KMS-11 (cell line): ENCODE measurements around the gene IFT80.

Experiments
- H2AFZ ChIP-seq: fragments of 200-600 bp; sonication (generic); 2 replicates; pipeline ENCODE4 v1.6.1; 2016; ENCODE audit warnings: antibody characterized with exemption, mixed run types, low read depth
- H3K27ac ChIP-seq: fragments of 200-600 bp; sonication (generic); 2 replicates; pipeline ENCODE4 v1.6.1; 2016; ENCODE audit warnings: mild to moderate bottlenecking, mixed run types
- H3K27me3 ChIP-seq: fragments of 200-600 bp; sonication (generic); 2 replicates; pipeline ENCODE4 v1.6.1; 2017; ENCODE audit warnings: mild to moderate bottlenecking, low read depth, mixed run types, moderate library complexity; ENCODE audit not compliant: insufficient read depth
- H3K36me3 ChIP-seq: fragments of 200-600 bp; sonication (generic); 2 replicates; pipeline ENCODE4 v1.6.1; 2017; ENCODE audit warnings: mild to moderate bottlenecking, mixed run types; ENCODE audit not compliant: insufficient read depth
- H3K4me1 ChIP-seq: fragments of 200-600 bp; sonication (generic); 2 replicates; pipeline ENCODE4 v1.6.1; 2016; ENCODE audit warnings: mild to moderate bottlenecking, low read depth, mixed run types; ENCODE audit not compliant: poor library complexity, severe bottlenecking
- H3K4me2 ChIP-seq: fragments of 200-600 bp; sonication (generic); 2 replicates; pipeline ENCODE4 v1.7.0; 2016; ENCODE audit warnings: mild to moderate bottlenecking, mixed run types
- H3K4me3 ChIP-seq: fragments of 200-600 bp; sonication (generic); IDR thresholded peaks from 2 replicates; pipeline ENCODE4 v1.6.1; 2017; ENCODE audit warnings: low read depth, low read length, mixed read lengths; ENCODE audit not compliant: insufficient read depth
- H3K79me2 ChIP-seq: fragments of 200-600 bp; sonication (generic); 2 replicates; pipeline ENCODE4 v1.6.1; 2016; ENCODE audit warnings: low read depth, mixed run types; ENCODE audit not compliant: insufficient read depth
- H3K9ac ChIP-seq: fragments of 200-600 bp; sonication (generic); 2 replicates; pipeline ENCODE4 v1.6.1; 2016; ENCODE audit warnings: mild to moderate bottlenecking, mixed run types
- H4K20me1 ChIP-seq: fragments of 200-600 bp; sonication (generic); 2 replicates; pipeline ENCODE4 v1.6.1; 2016; ENCODE audit warnings: mild to moderate bottlenecking, mixed run types; ENCODE audit not compliant: insufficient read depth
- CTCF ChIP-seq: fragments of 200-600 bp; sonication (generic); conservative IDR thresholded peaks from 2 replicates; pipeline ENCODE4 v1.6.1; 2017; ENCODE audit warnings: low read depth, mild to moderate bottlenecking, antibody characterized with exemption, low read length, moderate library complexity, mixed read lengths

The IFT80 gene

GRCh38 chr3:160381470-160381869 is 17.6 kb downstream of the IFT80 start:
- no peaks in the 10 kb centered on the region for H3K27me3 ChIP-seq
- no peak overlapping the region for H3K4me2 ChIP-seq
- H3K9ac ChIP-seq = no peak overlapping the region
- no peaks in the 10 kb centered on the region for H4K20me1 ChIP-seq
- H3K27ac ChIP-seq = no peak overlapping the region
- no peaks in the 10 kb centered on the region; the same call in 1 of the 2 replicates for H3K79me2 ChIP-seq
- no peak overlapping the region for H2AFZ ChIP-seq
- H3K4me3 ChIP-seq = no peak overlapping the region
- peaks cover 12% of the 10 kb centered on the region for H3K4me1 ChIP-seq
- H3K36me3 ChIP-seq = no peaks in the 10 kb centered on the region
- TF ChIP-seq CTCF = no peak

DNA sequence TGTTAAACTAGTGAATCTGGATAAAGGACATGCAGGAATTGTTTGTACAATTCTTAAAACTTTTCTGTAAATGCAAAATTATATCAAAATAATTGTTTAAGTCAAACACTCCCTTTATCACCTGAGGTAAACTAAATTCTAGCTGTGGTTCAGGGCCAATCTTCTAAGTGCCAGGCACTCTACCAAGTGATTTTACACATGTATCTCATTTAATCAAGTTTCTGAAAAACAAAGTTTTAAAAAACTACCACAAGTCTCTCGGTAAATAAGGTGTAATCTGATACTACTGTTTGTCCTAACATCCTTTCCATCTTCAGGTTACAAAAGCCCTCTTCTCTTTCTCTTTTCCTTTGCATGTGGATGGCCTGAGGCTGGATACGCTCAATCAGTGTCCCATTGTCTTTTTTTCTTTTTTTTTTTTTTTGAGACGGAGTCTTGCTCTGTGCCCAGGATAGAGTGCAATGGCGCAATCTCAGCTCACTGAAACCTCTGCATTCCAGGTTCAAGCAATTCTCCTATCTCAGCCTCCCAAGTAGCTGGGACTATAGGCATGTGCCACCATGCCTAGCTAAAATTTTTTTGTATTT is 19.3 kb downstream of the IFT80 start:
- H2AFZ ChIP-seq = no peak overlapping the region

DNA sequence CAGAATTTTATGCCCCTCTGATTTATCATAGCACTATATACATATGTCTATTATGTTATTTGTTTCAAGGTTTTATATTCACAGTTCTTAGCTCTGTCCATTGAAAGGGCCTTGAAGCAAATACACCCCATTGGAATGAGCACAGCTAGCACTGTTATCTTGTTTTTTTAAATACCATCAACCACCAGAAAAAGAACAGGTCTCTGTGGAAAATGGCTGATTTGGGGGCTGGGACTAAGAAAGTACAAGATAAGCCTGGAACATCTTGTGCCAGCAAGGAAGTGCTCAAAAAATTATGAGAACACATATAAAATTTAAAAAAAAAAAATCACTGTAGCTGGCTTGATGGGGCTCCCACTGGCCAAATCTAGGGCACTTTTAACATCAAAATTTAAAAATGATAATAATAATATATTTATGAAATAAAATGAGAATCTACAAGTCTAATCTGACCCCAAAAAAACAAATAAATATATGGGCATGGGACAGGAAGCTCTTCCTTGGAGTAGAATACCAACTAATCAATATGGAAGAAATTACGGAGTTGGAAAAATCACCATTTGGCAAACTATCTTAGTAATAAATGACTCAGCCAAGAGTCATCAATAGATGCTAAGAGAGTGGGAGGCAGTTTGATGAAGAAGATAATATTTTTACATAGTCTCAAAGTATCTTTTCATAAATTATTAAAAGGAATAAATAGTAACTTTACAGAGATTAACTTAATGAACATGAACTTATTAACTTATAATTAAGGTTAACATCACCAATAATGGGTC is 20.5 kb downstream of the IFT80 start:
- Histone ChIP-seq H3K79me2 (no peaks in the 10 kb centered on the region), H3K27me3 (no peaks in the 10 kb centered on the region), H3K4me1 (peaks cover 12% of the 10 kb centered on the region), H3K4me2 (0 out of 2 replicates have a peak overlapping the region, but pooled peaks have one; percentile 0), H3K4me3 (no peak overlapping the region), H3K9ac (no peak overlapping the region), H3K27ac (no peak overlapping the region), H2AFZ (no peak overlapping the region), H4K20me1 (no peaks in the 10 kb centered on the region), H3K36me3 (no peaks in the 10 kb centered on the region)
- TF ChIP-seq CTCF = no peak

More for the DNA sequence above, 19.3 kb downstream of the IFT80 start:
- Histone ChIP-seq H3K4me3 (no peak overlapping the region), H3K4me2 (0 out of 2 replicates have a peak overlapping the region, but pooled peaks have one; percentile 0), H3K79me2 (no peaks in the 10 kb centered on the region), H3K27me3 (no peaks in the 10 kb centered on the region), H3K4me1 (peaks cover 12% of the 10 kb centered on the region), H4K20me1 (no peaks in the 10 kb centered on the region), H3K27ac (no peak overlapping the region), H3K36me3 (no peaks in the 10 kb centered on the region), H3K9ac (no peak overlapping the region)
- TF ChIP-seq CTCF = no peak

DNA sequence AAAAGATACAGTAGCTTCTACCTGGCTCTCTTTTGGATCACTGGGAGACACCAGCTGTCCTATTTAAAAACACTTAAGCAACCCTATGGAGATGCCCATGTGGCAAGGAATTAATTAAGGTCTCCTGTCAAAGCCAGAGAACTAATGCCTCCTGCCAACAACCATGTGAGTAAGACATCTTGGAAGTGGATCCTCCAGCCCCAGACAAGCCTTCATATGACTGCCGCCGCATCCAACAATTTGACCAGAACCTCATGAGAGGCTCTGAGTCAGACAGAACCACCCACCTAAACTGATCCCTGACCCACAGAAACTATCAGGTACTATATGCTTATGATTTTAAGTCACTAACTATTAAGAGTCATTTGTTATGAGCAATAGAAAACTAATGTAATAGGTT is 22.3 kb downstream of the IFT80 start:
- no peak for TF ChIP-seq CTCF
- Histone ChIP-seq H3K4me2 (no peak overlapping the region), H3K79me2 (no peaks in the 10 kb centered on the region), H3K4me3 (no peak overlapping the region), H2AFZ (no peak overlapping the region), H3K4me1 (peaks cover 25% of the 10 kb centered on the region), H3K27ac (no peak overlapping the region), H3K9ac (no peak overlapping the region), H4K20me1 (no peaks in the 10 kb centered on the region), H3K27me3 (no peaks in the 10 kb centered on the region), H3K36me3 (no peaks in the 10 kb centered on the region)
